GM19467 (cell line): ENCODE results near the gene TRIM71.
"Not testable (repeated sequence)": the region's sequence is repeated elsewhere in the genome, so short reads cannot be mapped to it uniquely, and the experiment has no call there.

Experiments used
- ATAC-seq: cut with Tn5 transposase; IDR thresholded peaks from one replicate; pipeline ENCODE4 v1.9.1; 2021; ENCODE audit warnings: mild to moderate bottlenecking, moderate library complexity; ENCODE audit not compliant: unreplicated experiment

The TRIM71 gene

DNA sequence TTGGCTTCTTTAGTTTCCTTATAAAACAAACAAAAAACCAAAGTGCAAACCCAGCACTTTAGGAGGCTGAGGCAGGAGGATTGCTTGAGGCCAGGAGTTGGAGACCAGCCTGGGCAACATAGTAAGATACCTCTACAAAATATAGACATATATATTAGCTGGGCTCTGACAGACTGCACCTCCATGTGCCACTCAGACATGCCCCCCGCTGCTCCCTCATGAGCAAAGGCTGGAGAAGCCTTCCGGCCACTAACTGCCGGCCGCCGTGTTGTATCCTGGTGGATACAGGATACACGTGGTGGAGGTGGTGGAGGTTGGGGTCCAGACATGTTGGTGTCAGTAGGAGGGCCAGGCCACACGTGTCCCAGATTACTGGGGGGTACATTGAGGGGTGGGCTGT lies 104.3 kb downstream of the TRIM71 start:
- no peak for ATAC-seq

DNA sequence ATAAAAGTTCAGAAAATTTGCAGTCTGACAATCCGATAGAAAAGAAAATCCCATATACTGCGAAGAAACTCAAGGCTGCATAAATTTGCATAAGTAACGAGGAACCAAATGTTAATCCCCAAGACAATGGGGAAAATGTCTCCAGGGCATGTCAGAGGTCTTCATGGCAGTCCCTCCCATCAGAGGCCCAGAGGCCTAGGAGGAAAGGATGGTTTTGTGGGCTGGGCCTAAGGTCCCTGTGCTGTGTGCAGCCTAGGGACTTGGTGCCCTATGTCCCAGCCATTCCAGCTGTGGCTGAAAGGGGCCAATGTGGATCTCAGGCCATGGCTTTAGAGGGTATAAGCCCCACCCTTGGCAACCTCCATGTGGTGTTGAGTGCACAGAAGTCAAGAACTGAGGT lies 112.4 kb downstream of the TRIM71 start:
- ATAC-seq = no peak

DNA sequence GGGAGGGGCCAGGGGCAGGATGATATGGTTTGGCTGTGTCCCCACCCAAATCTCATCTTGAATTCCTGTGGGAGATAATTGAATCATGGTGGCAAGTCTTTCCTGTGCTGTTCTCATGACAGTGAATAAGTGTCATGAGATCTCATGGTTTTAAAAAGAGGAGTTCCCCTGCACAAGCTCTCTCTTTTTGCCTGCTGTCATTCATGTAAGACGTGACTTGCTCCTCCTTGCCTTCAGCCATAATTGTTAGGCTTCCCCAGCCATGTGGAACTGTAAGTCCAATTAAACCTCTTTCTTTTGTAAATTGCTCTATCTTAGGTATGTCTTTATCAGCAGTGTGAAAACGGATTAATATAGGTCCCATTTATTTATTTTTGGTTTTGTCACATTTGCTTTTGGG lies 113.5 kb downstream of the TRIM71 start:
- ATAC-seq = not testable (repeated sequence)

DNA sequence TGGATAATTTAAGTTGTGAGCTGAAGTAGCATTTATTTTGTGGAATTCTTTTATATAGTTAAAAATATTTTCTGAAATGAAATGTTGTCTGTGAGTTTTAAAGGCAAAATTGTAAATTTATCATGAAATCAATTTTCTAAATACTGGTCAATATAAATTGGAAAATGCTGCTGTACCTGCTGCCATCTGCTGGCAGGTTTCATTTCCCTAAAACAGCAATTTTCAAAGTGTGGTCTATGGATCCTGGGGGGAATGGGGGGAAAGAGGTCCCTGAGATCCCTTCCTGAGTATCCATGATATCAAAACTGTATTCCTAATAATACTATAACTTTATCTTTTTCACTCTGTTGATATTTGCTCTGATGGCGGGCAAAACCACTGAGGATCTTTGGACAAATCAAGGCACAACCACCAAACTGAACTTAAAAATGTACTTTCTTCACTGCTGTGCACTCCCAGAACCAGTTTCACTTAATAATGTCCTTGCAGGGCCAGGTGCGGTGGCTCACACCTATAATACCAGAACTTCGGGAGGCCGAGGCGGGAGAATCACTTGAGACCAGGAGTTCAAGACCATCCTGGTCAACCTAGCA lies 116.4 kb downstream of the TRIM71 start:
- no peak for ATAC-seq

DNA sequence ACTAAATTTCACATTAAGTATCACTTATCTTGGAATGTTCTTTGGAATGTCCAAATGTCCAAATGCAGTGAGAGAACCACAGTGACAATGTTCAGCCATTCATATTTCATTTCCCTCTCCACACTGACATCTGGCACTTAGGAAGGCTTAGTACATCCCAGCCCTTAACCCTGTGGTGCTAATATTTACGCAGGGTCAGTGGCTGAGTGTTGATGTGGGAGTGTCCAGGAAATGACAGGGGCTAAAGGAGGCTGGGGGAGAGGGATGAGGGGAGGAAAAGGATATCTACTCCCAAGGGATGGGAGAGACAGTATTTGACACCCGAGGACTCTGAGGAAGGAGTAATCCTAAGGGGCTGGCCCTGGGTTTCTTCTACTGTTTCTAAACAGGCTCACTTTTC lies 119.5 kb downstream of the TRIM71 start:
- no peak for ATAC-seq

DNA sequence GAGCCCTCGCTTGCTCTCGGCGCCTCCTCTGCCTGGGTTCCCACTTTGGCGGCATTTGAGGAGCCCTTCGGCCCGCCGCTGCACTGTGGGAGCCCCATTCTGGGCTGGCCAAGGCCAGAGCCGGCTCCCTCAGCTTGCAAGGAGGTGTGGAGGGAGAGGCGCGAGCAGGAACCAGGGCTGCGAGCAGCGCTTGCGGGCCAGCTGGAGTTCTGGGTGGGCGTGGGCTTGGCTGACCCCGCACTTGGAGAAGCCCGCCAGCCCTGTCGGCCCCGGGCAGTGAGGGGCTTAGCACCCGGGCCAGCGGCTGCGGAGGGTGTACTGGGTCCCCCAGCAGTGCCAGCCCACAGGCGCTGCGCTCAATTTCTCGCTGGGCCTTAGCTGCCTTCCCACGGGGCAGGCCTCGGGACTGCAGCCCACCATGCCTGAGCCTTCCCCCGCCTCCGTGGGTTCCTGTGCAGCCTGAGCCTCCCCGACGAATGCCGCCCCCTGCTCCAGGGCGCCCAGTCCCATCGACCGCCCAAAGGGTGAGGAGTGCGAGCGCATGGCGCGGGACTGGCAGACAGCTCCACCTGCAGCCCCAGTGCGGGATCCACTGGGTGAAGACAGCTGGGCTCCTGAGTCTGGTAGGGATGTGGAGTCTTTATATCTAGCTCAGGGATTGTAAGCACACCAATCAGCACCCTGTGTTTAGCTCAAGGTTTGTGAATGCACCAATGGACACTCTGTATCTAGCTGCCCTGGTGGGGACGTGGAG lies 121.9 kb downstream of the TRIM71 start:
- not testable (repeated sequence) for ATAC-seq

DNA sequence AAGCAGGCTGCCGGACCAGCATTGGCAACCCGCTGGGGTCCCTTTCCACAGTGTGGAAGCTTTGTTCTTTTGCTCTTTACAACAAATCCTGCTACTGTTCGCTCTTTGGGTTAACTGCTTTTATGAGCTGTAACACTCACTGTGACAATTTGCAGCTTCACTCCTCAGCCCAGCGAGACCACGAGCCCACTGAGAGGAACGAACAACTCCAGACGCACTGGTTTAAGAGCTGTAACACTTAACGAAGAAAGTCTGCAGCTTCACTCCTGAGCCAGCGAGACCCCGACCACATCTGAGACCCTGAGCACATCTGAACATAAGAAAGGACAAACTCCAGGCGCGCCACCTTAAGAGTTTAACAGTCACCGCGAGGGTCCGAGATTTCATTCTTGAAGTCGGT lies 122.9 kb downstream of the TRIM71 start:
- no peak for ATAC-seq

DNA sequence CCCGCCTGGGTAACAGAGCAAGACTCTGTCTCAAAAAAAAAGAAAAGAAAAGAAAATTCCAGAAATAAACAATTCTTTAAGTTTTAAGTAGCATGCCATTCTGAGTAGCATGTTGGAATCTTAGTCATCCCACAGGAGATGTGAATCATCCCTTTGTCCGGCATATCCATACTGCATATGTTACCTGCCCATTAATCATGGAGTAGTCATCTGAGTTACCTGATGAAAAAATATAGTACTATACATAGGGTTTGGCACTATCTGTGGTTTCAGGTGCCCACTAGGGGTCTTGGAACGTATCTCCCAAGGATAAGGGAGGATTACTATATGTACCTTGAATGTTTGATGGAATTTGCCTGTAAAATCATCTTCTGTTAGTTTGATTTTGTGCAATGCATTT lies 127.3 kb downstream of the TRIM71 start:
- ATAC-seq = no peak

DNA sequence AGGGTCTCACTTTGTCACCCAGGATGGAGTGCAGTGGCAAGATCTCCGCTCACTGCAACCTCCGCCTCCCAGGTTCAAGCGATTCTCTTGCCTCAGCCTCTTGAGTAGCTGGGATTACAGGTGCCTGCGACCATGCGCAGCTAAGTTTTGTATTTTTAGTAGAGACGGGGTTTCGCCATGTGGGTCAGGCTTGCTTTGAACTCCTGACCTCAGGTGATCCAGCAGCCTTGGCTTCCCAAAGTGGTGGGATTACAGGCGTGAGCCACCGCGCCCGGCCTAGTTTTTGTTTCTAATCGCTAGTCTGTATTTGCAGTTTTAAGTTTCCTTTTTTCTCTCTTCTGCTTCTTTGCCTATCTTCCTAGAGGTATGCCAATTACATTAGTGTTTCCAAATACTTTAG lies 127.8 kb downstream of the TRIM71 start:
- ATAC-seq = not testable (repeated sequence)

DNA sequence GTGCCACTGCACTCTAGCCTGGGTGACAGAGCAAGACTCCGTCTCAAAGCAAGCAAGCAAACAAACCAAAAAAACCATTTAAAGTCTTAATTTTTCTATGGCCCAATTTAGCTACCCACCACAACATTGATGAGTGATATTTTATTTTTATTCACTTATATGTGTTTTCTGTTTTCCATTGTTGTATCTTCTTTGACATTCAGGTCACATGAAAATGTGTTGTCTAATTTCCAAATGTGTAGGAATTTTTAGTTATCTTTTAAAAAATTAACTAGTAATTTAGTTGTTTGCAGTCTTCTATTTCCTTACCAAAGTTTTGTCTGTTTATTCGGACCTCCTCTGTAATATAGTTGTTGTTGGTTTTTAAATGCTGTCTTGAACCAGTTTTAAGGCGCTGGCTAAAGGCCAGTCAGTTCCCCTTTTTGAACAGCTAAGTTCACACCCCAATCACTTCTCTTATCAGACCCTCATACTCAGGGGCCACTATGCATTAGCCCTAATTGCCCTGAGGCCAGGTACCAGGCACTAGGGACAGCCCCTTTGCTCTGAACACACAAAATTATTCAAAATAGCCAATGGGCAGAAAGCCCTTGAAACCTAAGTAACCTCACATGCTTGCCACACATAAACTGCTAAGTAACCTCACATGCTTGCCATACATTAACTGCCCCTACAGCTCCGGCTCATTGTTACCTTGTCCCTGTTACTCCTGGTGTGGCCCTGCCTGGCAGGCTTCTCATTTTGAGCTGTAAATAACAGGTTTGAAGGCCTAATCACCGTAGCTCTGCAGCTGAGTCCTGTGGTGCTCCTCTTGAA lies 129.4 kb downstream of the TRIM71 start:
- no peak for ATAC-seq
